ENCODE results near the gene AHNAK2.
"Not testable (repeated sequence)": the region's sequence is repeated elsewhere in the genome, so short reads cannot be mapped to it uniquely, and the experiment has no call there.

AHNAK2 gene

GRCh38 chr14:104950701-104951100, 27.5 kb downstream of the AHNAK2 start:
- DNase-seq = not testable (repeated sequence)

- no peak for DNase-seq
These were observed 28.2 kb downstream of the AHNAK2 start for GRCh38 chr14:104950021-104950420.

- DNase-seq = not testable (repeated sequence)
These were observed 28.7 kb downstream of the AHNAK2 start for GRCh38 chr14:104949406-104949955.

- DNase-seq = no peak
These were observed 29.5 kb downstream of the AHNAK2 start for GRCh38 chr14:104948736-104949031.

GRCh38 chr14:104947881-104948735, 30.1 kb downstream of the AHNAK2 start:
- DNase-seq = not testable (repeated sequence)

- DNase-seq = not testable (repeated sequence)
These were observed 31.0 kb downstream of the AHNAK2 start for GRCh38 chr14:104947201-104947600.

GRCh38 chr14:104945986-104946965, 31.9 kb downstream of the AHNAK2 start:
- not testable (repeated sequence) for DNase-seq

- DNase-seq = not testable (repeated sequence)
These were observed 32.9 kb downstream of the AHNAK2 start for GRCh38 chr14:104945266-104945665.

- not testable (repeated sequence) for DNase-seq
These were observed 33.6 kb downstream of the AHNAK2 start for GRCh38 chr14:104944436-104945205.

- DNase-seq = not testable (repeated sequence)
These were observed 34.2 kb downstream of the AHNAK2 start for GRCh38 chr14:104944016-104944308.

- DNase-seq = not testable (repeated sequence)
These were observed 34.8 kb downstream of the AHNAK2 start for GRCh38 chr14:104943216-104944015.

- DNase-seq = no peak
These were observed 35.6 kb downstream of the AHNAK2 start for GRCh38 chr14:104942586-104942985.

GRCh38 chr14:104941508-104942365, 36.4 kb downstream of the AHNAK2 start:
- no peak for DNase-seq

- no peak for DNase-seq
These were observed 37.5 kb downstream of the AHNAK2 start for GRCh38 chr14:104940526-104941150.

GRCh38 chr14:104939666-104940410, 38.3 kb downstream of the AHNAK2 start:
- no peak for DNase-seq

- DNase-seq = no peak
These were observed 39.2 kb downstream of the AHNAK2 start for GRCh38 chr14:104938960-104939359.

GRCh38 chr14:104938436-104938835, 39.7 kb downstream of the AHNAK2 start:
- no peak for DNase-seq

- DNase-seq = no peak
These were observed 40.3 kb downstream of the AHNAK2 start for GRCh38 chr14:104937694-104938365.

GRCh38 chr14:104937161-104937560, 41.0 kb downstream of the AHNAK2 start:
- DNase-seq = no peak
